Thyroid gland (tissue), 4 donors: ENCODE data around the gene ASB5. TPM values are rescaled to one million over a fixed set of nuclear protein-coding genes. Genes with fewer than 3 reads are reported as not detected.

Source experiments
- DNase-seq, 2 donors: peaks; one replicate each; pipeline ENCODE4 v3.0.0-alpha.2; 2019
- H3K27ac ChIP-seq, 3 donors: fragments of 200-600 bp; sonication (generic); 1 replicate in 2 of 3; 2 replicates in 1 of 3; pipeline ENCODE4 v1.5.1; 2016 to 2019; ENCODE audit warnings: mild to moderate bottlenecking in 1 of 3, moderate library complexity in 1 of 3
- H3K27me3 ChIP-seq: fragments of 200-600 bp; sonication (generic); one replicate; pipeline ENCODE4 v1.5.1; 2019
- H3K36me3 ChIP-seq, 2 donors: fragments of 200-600 bp; sonication (generic); one replicate each; pipeline ENCODE4 v1.5.1; 2016 to 2019
- H3K4me1 ChIP-seq, 2 donors: fragments of 200-600 bp; sonication (generic); one replicate each; pipeline ENCODE4 v1.5.1; 2017 to 2019
- H3K4me3 ChIP-seq, 3 donors: fragments of 200-600 bp; sonication (generic); replicated peaks in 1 of 3; 1 replicate in 2 of 3; 2 replicates in 1 of 3; pipeline ENCODE4 v1.5.1; 2016; ENCODE audit warnings: mild to moderate bottlenecking in 1 of 3
- H3K9me3 ChIP-seq: fragments of 200-600 bp; sonication (generic); one replicate; pipeline ENCODE4 v1.5.1; 2017
- CTCF ChIP-seq, 6 experiments: fragments of 200-600 bp in 3 of 6; fragments of 450-650 bp in 3 of 6; sonication (generic) in 3 of 6; IDR thresholded peaks; one replicate each; pipeline ENCODE4 v1.5.1; 2016 to 2019; ENCODE audit warnings: antibody characterized with exemption in 6 of 6, mild to moderate bottlenecking in 2 of 6, inconsistent platforms in 1 of 6, moderate library complexity in 1 of 6
- POLR2A ChIP-seq, 2 donors: fragments of 450-650 bp; IDR thresholded peaks; one replicate each; pipeline ENCODE4 v1.6.1; 2017; ENCODE audit warnings: antibody characterized with exemption in 2 of 2, mild to moderate bottlenecking in 2 of 2, moderate library complexity in 1 of 2
- WGBS, 2 donors: methylation state at CpG; one replicate each; pipeline ENCODE4 v1.1.5; 2017; 5-methylcytosine and 5-hydroxymethylcytosine counted together
- intact Hi-C: fragments of 100-400 bp; cut with DNase I; formaldehyde crosslinking; loops from one replicate; pipeline ENCODE4 v1.15.1; 2023
- total RNA-seq, 4 donors: library from RNA; depleted of rRNA; stranded (reverse); fragments of >200 nt; gene quantifications; one replicate each; pipeline ENCODE4 v1.2.3, GENCODE V29; 2016

ASB5 gene
- total RNA-seq, 4 donors from 2014 or later = 0.13 TPM; not detected in 3

DNA sequence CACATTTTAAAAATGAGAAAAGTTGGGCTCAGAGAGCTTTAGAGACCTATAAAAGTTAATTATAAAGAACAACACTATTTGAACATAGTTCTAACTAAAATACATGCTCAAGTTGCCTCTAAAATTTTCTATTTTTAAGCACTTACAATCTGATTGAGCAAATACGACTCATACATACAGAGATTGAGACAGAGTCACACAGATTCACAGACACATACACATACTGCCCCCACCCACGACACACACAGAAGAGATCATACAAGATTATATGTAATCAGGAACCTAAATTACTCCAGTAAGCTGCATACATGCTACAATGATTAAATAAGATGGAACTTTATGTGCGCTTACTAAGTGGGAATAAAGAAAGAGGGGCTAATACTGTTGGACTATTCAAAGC lies 2.7 kb upstream of the ASB5 start:
- DNase-seq = no peak
- TF ChIP-seq POLR2A (IDR thresholded peaks at IDR 0.05) = no peak
- TF ChIP-seq CTCF (IDR thresholded peaks at IDR 0.05) = no peak
- WGBS, 2 donors = 33 to 46% methylated on average over 3 of the region's 3 CpGs
- no peaks in the 10 kb centered on the region for H3K36me3 ChIP-seq
- H3K4me1 ChIP-seq = peaks cover 3 to 8% of the 10 kb centered on the region in 2 donors
- H3K9me3 ChIP-seq = no peaks in the 10 kb centered on the region
- intact Hi-C loops = loop anchor here (10.0 kb wide), 1 partner anchor 237 kb away; no protein-coding TSS in a partner anchor
- no peak overlapping the region for H3K4me3 ChIP-seq
- no peak overlapping the region for H3K27ac ChIP-seq
- no peaks in the 10 kb centered on the region for H3K27me3 ChIP-seq

DNA sequence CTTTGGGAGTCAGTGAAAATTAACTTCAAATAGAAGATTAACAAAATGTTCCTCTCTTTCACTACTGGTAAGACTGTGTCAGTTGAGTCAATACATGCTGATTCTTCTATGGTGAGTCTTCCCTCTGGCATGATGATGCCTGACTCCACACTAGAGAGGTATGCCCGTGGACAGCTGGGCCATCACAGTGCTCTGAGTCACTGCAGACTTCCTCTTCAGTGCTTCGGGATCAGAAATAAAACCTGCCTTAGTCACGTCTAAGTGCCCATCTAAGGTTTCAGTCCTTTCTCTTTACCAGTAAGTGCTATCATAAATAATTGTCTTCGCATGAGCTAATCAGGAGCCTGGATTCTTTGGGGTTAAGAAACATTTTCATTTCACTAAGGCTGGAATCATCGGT lies 1.6 kb upstream of the ASB5 start:
- no peak overlapping the region for H3K4me3 ChIP-seq
- TF ChIP-seq CTCF (IDR thresholded peaks at IDR 0.05) (no peak), POLR2A (IDR thresholded peaks at IDR 0.05) (no peak)
- 77 to 80% methylated on average over 5 of the region's 5 CpGs for WGBS, 2 donors
- H3K27ac ChIP-seq = no peak overlapping the region
- DNase-seq = no peak
- peaks cover 3 to 8% of the 10 kb centered on the region in 2 donors for H3K4me1 ChIP-seq
- intact Hi-C loops = loop anchor here (10.0 kb wide), 1 partner anchor 236 kb away; no protein-coding TSS in a partner anchor
- H3K9me3 ChIP-seq = no peaks in the 10 kb centered on the region
- H3K27me3 ChIP-seq = no peaks in the 10 kb centered on the region
- no peaks in the 10 kb centered on the region for H3K36me3 ChIP-seq

GRCh38 chr4:176266026-176266425 lies 3.0 kb downstream of the ASB5 start:
- intact Hi-C loops = no loop called here
- no peak for DNase-seq
- Histone ChIP-seq H3K9me3 (no peaks in the 10 kb centered on the region), H3K36me3 (no peaks in the 10 kb centered on the region), H3K27me3 (no peaks in the 10 kb centered on the region), H3K27ac (no peak overlapping the region), H3K4me1 (no peaks in the 10 kb centered on the region), H3K4me3 (no peak overlapping the region)
- TF ChIP-seq POLR2A (IDR thresholded peaks at IDR 0.05) (no peak), CTCF (IDR thresholded peaks at IDR 0.05) (no peak)
- WGBS, 2 donors = 95 to 100% methylated on average over 2 of the region's 2 CpGs

- Histone ChIP-seq H3K27ac (no peak overlapping the region), H3K27me3 (no peaks in the 10 kb centered on the region), H3K4me3 (no peak overlapping the region), H3K4me1 (no peaks in the 10 kb centered on the region), H3K9me3 (no peaks in the 10 kb centered on the region), H3K36me3 (no peaks in the 10 kb centered on the region)
- intact Hi-C loops = no loop called here
- no peak for TF ChIP-seq POLR2A (IDR thresholded peaks at IDR 0.05)
- no peak for TF ChIP-seq CTCF (IDR thresholded peaks at IDR 0.05)
- no peak for DNase-seq
These were observed 6.8 kb downstream of the ASB5 start for GRCh38 chr4:176262243-176262642.

DNA sequence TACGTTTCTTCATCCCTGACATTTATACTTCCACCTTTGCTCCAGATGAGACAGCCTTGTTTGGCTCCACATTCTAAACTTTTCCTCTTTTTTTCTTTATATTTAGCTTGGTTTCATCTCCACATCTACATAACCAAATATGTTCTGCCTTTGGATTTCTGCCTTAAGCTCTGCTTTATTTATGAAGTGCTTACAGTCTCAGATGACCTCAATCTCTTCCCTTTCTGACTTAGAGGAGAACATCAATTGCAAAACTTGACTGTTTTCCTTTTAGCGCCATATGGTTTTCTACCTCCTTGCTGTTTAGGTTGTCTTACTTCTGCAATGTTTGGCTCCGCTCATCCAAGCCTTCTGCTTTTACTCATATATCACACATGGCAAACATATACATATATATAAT lies 7.5 kb downstream of the ASB5 start:
- Histone ChIP-seq H3K36me3 (no peaks in the 10 kb centered on the region), H3K4me1 (no peaks in the 10 kb centered on the region), H3K4me3 (no peak overlapping the region), H3K27me3 (no peaks in the 10 kb centered on the region), H3K27ac (no peak overlapping the region), H3K9me3 (no peaks in the 10 kb centered on the region)
- DNase-seq = no peak
- 88 to 90% methylated on average over 3 of the region's 3 CpGs for WGBS, 2 donors
- intact Hi-C loops = no loop called here
- TF ChIP-seq POLR2A (IDR thresholded peaks at IDR 0.05) (no peak), CTCF (IDR thresholded peaks at IDR 0.05) (no peak)
